Uterus (tissue), 2 donors: Measurements from ENCODE around the gene CCDC69.

Experiments used
- CTCF ChIP-seq, 4 experiments: fragments of 200-600 bp in 2 of 4; fragments of 450-650 bp in 2 of 4; sonication (generic) in 2 of 4; IDR thresholded peaks; one replicate each; pipeline ENCODE4 v1.5.1; 2016 to 2019; ENCODE audit warnings: antibody characterized with exemption in 4 of 4, mild to moderate bottlenecking in 2 of 4, moderate library complexity in 1 of 4
- POLR2A ChIP-seq, 2 donors: fragments of 450-650 bp; IDR thresholded peaks; one replicate each; pipeline ENCODE4 v1.6.1; 2016; ENCODE audit warnings: antibody characterized with exemption in 2 of 2, mild to moderate bottlenecking in 1 of 2, moderate library complexity in 1 of 2

- TF ChIP-seq CTCF (IDR thresholded peaks at IDR 0.05) (no peak), POLR2A (IDR thresholded peaks at IDR 0.05) (no peak)
Observed at GRCh38 chr5:151158287-151158661, 65.6 kb downstream of the CCDC69 start.
